Peyer's patch (tissue), 4 donors: ENCODE measurements around the gene PRDM4.

Experiments used
- POLR2A ChIP-seq, 2 donors: fragments of 450-650 bp; IDR thresholded peaks; one replicate each; pipeline ENCODE4 v1.5.1; 2017; ENCODE audit warnings: antibody characterized with exemption in 2 of 2, mild to moderate bottlenecking in 2 of 2, moderate library complexity in 2 of 2
- TF ChIP-seq, protein P1 (sequence below), 6 experiments: fragments of 450-650 bp in 4 of 6; fragments of 200-600 bp in 2 of 6; sonication (generic) in 1 of 6; IDR thresholded peaks; one replicate each; pipeline ENCODE4 v1.5.1; 2017 to 2019; ENCODE audit warnings: antibody characterized with exemption in 6 of 6, mild to moderate bottlenecking in 3 of 6, moderate library complexity in 1 of 6

DNA sequence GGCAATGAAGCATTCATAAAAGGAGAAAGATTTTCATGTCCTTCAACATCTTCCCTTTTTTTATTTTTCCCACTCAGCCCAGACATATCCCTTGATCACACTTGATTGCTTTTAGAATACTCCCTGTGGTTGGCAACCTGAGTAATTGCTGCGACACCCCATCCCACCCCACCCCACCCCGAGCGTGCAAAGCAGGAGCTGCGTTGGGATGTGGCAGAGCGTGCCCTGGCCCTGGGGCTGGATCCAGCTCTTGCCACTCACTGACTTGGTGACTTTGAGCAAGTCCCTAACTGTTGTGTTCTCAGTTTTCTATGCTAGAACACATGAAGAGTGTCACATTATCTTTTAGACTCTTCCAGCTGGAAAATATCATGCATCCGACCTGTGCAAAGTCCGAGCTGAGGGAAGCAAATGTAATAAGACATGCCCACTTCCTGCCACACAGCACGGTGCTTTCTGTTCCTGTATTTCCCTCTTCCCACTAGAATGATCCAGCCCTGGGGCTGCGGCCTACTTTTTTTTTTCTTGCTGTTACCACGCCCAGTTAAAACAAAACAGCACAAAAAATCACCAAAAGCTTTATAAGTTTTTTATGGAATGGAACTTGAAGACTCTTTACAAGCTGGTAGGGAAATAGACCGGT is 17.6 kb upstream of the PRDM4 start:
- TF ChIP-seq, protein P1, sequence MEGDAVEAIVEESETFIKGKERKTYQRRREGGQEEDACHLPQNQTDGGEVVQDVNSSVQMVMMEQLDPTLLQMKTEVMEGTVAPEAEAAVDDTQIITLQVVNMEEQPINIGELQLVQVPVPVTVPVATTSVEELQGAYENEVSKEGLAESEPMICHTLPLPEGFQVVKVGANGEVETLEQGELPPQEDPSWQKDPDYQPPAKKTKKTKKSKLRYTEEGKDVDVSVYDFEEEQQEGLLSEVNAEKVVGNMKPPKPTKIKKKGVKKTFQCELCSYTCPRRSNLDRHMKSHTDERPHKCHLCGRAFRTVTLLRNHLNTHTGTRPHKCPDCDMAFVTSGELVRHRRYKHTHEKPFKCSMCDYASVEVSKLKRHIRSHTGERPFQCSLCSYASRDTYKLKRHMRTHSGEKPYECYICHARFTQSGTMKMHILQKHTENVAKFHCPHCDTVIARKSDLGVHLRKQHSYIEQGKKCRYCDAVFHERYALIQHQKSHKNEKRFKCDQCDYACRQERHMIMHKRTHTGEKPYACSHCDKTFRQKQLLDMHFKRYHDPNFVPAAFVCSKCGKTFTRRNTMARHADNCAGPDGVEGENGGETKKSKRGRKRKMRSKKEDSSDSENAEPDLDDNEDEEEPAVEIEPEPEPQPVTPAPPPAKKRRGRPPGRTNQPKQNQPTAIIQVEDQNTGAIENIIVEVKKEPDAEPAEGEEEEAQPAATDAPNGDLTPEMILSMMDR (IDR thresholded peaks at IDR 0.05) = no peak
- TF ChIP-seq POLR2A (IDR thresholded peaks at IDR 0.05) = no peak
